HUES6 (cell line): Measurements from ENCODE around the gene FATE1.

Experiments used
- H3K27ac ChIP-seq: 2 replicates; pipeline ENCODE4 v1.7.0; 2013; ENCODE audit warnings: low read depth, mild to moderate bottlenecking, low read length, inconsistent platforms
- H3K27me3 ChIP-seq: 2 replicates; pipeline ENCODE4 v1.6.1; 2013; ENCODE audit warnings: low read length; ENCODE audit not compliant: control insufficient read depth, insufficient read depth
- H3K36me3 ChIP-seq: 2 replicates; pipeline ENCODE4 v1.6.1; 2013; ENCODE audit warnings: low read length; ENCODE audit not compliant: control insufficient read depth, insufficient read depth
- H3K4me1 ChIP-seq: 2 replicates; pipeline ENCODE4 v1.6.1; 2013; ENCODE audit warnings: low read length; ENCODE audit not compliant: control insufficient read depth, insufficient read depth
- H3K4me3 ChIP-seq: 2 replicates; pipeline ENCODE4 v1.5.1; 2013; ENCODE audit warnings: low read depth, low read length
- H3K9ac ChIP-seq: one replicate; pipeline ENCODE4 v1.6.1; 2013; ENCODE audit warnings: mild to moderate bottlenecking, low read length
- H3K9me3 ChIP-seq: 2 replicates; pipeline ENCODE4 v1.6.1; 2013; ENCODE audit warnings: low read depth, low read length; ENCODE audit not compliant: control insufficient read depth, insufficient read depth

FATE1 gene

DNA sequence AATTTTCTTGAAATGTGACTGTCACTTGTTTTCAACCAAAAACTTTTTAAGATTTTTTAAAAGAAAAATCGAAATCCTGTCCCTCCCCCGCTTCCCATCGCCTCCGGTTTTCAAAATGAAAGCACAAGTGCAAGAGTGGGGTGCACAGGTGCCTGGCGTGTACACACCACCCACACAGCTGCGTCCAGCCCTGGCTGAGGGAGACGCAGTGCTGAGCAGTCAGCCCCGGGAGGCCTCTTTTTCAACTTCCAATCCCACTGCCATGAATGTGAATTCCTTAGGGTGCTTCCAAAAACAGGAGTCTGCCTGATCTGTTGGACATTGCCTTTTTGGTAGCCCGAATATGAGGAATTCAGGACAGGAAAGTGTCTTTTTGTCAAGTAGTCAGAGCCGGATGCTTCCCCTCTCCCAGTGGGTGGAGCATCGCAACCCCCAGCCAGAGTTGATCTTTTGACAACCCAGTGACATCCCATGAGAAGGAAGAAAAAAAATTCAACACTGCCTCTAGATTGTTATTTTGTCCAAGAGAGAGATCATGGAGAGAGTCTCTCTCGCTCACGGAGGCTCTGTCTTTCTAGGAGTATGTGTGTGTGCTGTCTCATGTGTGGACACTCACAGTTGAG is 11.7 kb upstream of the FATE1 start:
- H3K27ac ChIP-seq: no peak overlapping the region
- peaks cover 2% of the 10 kb centered on the region; the same call in 1 of the 2 replicates for H3K27me3 ChIP-seq
- H3K4me3 ChIP-seq: no peak overlapping the region
- H3K36me3 ChIP-seq: no peaks in the 10 kb centered on the region
- no peaks in the 10 kb centered on the region for H3K4me1 ChIP-seq
- H3K9ac ChIP-seq: no peak overlapping the region
- peaks cover 9% of the 10 kb centered on the region; the same call in 1 of the 2 replicates for H3K9me3 ChIP-seq

DNA sequence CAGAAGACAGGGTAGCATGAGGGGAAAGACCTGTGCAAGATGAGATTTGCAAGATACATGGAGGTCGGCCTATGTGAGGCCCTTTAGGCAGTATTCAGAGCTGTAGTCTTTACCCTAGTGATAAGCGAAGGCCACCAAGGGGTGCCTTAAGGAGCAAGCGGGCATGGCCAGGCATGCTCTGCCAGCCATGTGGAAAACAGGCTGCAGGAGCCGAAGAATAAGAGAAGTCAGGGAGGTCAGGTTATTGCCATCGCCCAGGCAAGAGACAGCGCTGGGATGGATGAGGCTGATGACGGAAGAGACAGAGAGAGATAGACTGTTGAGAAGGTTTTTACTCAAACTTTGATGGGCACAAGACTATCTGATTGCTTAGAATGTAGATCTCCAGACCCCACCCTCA is 7.0 kb upstream of the FATE1 start:
- H3K36me3 ChIP-seq: no peaks in the 10 kb centered on the region
- peaks cover 7% of the 10 kb centered on the region; the same call in 1 of the 2 replicates for H3K9me3 ChIP-seq
- H3K27me3 ChIP-seq: peaks cover 8% of the 10 kb centered on the region; the same call in 1 of the 2 replicates
- peaks cover 13% of the 10 kb centered on the region; the same call in 1 of the 2 replicates for H3K4me1 ChIP-seq
- H3K4me3 ChIP-seq: no peak overlapping the region
- no peak overlapping the region for H3K9ac ChIP-seq
- H3K27ac ChIP-seq: no peak overlapping the region

DNA sequence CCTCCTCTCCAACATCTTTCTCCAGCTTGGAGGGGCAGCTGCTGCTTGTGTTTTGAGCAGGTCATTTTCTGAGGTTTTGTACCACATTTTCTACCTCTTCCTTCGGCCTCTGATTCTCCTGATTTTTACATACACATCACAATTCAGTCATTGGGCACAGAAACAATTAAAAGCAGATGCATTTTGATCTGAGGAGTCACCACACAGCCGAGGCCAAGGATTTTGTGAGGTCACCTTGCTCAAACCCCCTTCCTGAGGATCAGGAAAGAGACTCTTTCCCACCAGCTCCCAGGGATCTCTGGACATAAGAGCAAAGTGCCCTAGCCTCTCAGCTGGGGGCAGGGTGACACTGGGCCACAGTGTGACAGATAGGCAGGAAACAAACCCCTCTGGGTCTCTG is 5.4 kb upstream of the FATE1 start:
- Histone ChIP-seq H3K9me3 (peaks cover 7% of the 10 kb centered on the region; the same call in 1 of the 2 replicates), H3K4me1 (peaks cover 16% of the 10 kb centered on the region; the same call in 1 of the 2 replicates), H3K27me3 (peaks cover 8% of the 10 kb centered on the region; the same call in 1 of the 2 replicates)

DNA sequence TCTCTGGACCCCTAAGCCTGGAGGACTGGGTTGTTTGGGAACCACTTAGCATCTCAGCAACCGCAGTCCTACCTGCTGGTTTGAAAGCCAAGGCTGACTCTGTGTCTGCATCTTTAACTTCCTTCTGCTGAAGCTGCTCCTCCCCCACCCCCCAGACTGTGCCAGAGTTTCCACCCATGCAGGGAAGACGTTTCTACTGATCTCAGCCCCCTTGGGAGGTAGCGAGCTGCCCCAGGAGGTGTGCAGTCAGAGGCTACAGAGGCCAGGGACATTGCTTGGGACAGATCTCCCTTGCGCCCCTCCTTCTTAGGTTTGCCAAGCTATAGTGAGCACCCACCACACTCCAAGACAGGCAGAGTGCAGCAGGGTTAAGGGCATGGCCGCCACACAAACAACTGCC is 4.7 kb upstream of the FATE1 start:
- Histone ChIP-seq H3K27me3 (peaks cover 8% of the 10 kb centered on the region; the same call in 1 of the 2 replicates), H3K9ac (no peak overlapping the region), H3K4me1 (peaks cover 16% of the 10 kb centered on the region; the same call in 1 of the 2 replicates), H3K36me3 (no peaks in the 10 kb centered on the region), H3K4me3 (no peak overlapping the region), H3K9me3 (peaks cover 7% of the 10 kb centered on the region; the same call in 1 of the 2 replicates), H3K27ac (no peak overlapping the region)

More for the DNA sequence above, 5.4 kb upstream of the FATE1 start:
- Histone ChIP-seq H3K4me3 (no peak overlapping the region), H3K36me3 (no peaks in the 10 kb centered on the region), H3K9ac (no peak overlapping the region), H3K27ac (no peak overlapping the region)

DNA sequence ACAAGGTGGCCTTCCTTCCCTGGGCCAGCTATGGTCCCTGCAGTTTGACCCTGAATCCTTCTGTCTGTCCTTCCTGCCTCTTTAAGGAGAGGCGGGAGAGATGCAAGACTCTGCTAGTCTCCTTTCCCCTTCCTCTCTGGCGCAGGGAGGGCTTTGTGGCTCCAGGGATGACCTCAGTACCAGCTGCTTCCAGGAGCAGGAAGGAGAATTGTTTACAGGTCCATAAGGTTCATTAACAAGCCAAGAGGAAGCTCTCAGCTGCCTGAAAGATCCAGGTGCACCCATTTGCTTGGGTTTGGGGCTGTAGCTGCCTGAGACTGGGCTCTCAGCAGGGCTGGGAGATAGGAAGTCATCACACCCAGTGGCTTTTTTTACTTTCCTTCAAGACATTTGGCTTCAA is 4.0 kb upstream of the FATE1 start:
- Histone ChIP-seq H3K4me1 (peaks cover 16% of the 10 kb centered on the region; the same call in 1 of the 2 replicates), H3K9me3 (peaks cover 7% of the 10 kb centered on the region; the same call in 1 of the 2 replicates), H3K27me3 (peaks cover 8% of the 10 kb centered on the region; the same call in 1 of the 2 replicates), H3K36me3 (no peaks in the 10 kb centered on the region), H3K27ac (no peak overlapping the region), H3K9ac (no peak overlapping the region), H3K4me3 (no peak overlapping the region)

DNA sequence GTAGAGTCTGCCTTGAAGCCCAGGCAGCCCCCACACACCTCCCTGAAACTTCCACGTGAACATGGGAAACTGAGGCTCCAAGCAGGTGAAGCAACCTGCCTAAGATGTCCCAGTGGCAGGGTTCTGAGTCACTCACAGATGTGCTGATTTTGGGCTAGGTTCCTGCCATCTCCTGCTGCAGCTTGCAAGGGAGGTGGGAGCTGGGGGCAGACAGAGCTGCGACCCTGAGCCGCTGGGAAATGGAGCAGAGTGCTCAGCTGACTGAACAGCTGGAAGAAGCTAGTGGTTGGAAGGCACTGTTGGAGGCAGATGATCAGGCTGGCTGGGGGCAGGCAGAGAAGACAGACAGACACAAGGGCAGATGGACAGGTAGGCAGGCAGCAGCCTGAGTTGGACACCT is 3.6 kb upstream of the FATE1 start:
- H3K9me3 ChIP-seq: peaks cover 7% of the 10 kb centered on the region; the same call in 1 of the 2 replicates
- peaks cover 8% of the 10 kb centered on the region; the same call in 1 of the 2 replicates for H3K27me3 ChIP-seq
- H3K36me3 ChIP-seq: no peaks in the 10 kb centered on the region
- H3K9ac ChIP-seq: no peak overlapping the region
- peaks cover 16% of the 10 kb centered on the region; the same call in 1 of the 2 replicates for H3K4me1 ChIP-seq
- no peak overlapping the region for H3K4me3 ChIP-seq
- no peak overlapping the region for H3K27ac ChIP-seq

DNA sequence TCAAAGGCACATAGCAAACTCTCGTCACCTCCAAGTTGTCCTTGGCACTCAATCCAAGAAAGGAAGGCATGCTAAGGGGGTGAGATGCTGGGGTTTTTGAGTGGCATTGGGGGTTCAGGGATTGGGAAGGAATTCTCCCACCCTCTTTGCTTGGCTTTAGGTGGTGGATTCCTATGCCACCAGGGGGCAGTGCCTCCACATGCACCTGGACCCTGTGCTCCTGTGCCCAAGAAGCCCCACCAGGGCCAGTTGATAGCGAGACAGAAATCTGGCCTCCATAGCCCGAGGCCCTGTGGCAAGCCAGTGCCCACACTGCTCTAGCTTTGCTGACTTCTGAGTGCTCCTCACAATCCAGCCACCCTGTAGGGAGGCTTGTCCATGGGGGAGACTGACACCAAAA is 2.0 kb upstream of the FATE1 start:
- Histone ChIP-seq H3K36me3 (no peaks in the 10 kb centered on the region), H3K9ac (no peak overlapping the region), H3K27ac (no peak overlapping the region), H3K27me3 (peaks cover 8% of the 10 kb centered on the region; the same call in 1 of the 2 replicates), H3K4me3 (no peak overlapping the region), H3K4me1 (peaks cover 16% of the 10 kb centered on the region; the same call in 1 of the 2 replicates), H3K9me3 (peaks cover 7% of the 10 kb centered on the region; the same call in 1 of the 2 replicates)

DNA sequence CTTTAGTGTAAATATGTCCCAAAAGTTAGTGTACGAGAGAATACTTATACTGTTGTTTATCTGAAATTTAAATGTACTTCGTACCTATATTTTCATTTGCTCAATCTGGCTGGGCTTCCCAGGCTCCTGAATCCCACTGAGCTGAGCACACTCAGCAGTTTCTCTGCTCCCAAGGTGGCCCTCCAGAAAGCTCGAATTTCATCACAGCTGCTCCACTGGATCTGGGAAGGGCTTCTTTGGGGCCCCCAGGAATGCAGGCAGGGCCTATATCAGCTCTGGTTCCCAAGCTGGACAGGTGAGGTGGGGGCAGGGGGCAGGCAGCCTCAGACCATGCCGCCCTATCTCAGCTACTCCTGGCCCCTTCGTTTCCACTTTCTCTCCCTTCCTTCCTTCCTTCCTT is 1.5 kb upstream of the FATE1 start:
- Histone ChIP-seq H3K4me1 (peaks cover 16% of the 10 kb centered on the region; the same call in 1 of the 2 replicates), H3K27me3 (peaks cover 6% of the 10 kb centered on the region; the same call in 1 of the 2 replicates), H3K27ac (no peak overlapping the region), H3K9ac (no peak overlapping the region), H3K9me3 (peaks cover 7% of the 10 kb centered on the region; the same call in 1 of the 2 replicates), H3K4me3 (no peak overlapping the region), H3K36me3 (no peaks in the 10 kb centered on the region)

DNA sequence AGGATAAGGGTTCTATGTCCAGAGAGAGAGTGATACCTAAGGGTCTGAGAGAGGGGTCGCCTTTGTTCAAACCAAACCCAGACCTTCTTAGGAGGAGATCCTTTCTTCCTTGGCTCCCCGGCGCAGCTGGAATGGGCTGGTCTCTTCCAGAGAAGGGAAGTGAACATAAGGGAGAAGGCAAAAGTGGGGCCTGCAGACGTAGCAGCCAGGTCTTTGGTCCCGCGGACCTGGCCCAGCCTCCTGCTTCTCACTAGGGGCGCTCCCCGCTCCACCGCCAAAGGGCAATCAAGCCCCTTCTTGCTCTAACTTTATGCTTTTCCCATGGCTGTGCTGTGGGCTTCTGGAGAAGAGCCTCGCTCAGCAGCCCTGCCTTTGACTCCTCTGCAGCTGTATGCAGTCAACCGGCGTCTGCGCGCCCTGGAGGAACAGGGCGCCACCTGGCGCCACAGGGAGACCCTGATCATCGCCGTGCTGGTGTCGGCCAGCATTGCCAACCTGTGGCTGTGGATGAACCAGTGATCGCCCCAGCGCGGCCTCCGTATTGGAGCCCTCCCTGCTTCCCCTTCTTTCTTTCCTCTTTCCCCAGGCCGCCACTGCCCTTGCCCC is 6.5 kb downstream of the FATE1 start:
- peaks cover 8% of the 10 kb centered on the region; the same call in 1 of the 2 replicates for H3K9me3 ChIP-seq
- H3K27me3 ChIP-seq: peaks cover 13% of the 10 kb centered on the region
- H3K36me3 ChIP-seq: no peaks in the 10 kb centered on the region
- no peak overlapping the region for H3K27ac ChIP-seq
- H3K4me3 ChIP-seq: no peak overlapping the region
- H3K4me1 ChIP-seq: peaks cover 13% of the 10 kb centered on the region
- no peak overlapping the region for H3K9ac ChIP-seq

DNA sequence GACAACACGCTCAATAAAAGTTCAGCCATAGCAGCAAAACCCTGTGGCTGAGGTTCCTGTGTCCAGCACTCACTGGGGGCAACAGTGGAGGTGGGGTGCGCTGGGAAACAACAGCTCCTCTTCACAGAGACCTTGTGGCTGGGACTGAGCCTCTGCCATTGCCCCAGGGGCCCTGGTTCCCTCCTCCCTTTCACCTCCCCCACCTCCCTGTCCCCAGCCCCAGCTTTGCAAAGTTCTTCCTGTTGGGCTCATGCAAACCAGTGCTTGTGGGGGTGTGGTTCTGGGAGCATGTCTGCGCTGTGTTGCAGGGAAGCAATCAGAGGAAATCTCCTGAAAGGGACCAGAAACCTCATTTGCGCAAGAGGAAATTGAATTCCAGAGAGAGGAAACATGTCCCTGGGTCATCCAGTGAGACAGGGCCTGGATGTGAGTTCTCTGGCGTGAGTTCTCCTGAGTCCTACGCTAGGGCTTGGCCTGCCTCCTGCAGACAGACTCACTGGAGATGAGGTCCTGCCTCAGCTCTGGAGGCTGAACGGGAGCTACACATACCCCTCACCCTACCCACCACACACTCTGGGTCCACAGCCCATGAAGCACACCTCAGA is 7.4 kb downstream of the FATE1 start:
- H3K4me3 ChIP-seq: no peak overlapping the region
- H3K9ac ChIP-seq: no peak overlapping the region
- H3K4me1 ChIP-seq: peaks cover 13% of the 10 kb centered on the region
- peaks cover 13% of the 10 kb centered on the region for H3K27me3 ChIP-seq
- H3K9me3 ChIP-seq: peaks cover 8% of the 10 kb centered on the region; the same call in 1 of the 2 replicates
- H3K27ac ChIP-seq: no peak overlapping the region
- no peaks in the 10 kb centered on the region for H3K36me3 ChIP-seq
